GM12892 (cell line): ENCODE results near the gene GALNT10.

Experiments
- POLR2A ChIP-seq: IDR thresholded peaks from 2 replicates; pipeline ENCODE4 v1.6.1; 2011; ENCODE audit warnings: low read depth, low read length, control low read depth
- POLR2AphosphoS5 ChIP-seq: IDR thresholded peaks from 2 replicates; pipeline ENCODE4 v1.6.1; 2011; ENCODE audit warnings: low read depth, low read length, control low read depth
- TAF1 ChIP-seq: IDR thresholded peaks from 2 replicates; pipeline ENCODE4 v1.6.1; 2011; ENCODE audit warnings: low read depth, mild to moderate bottlenecking, control low read depth, low read length, borderline replicate concordance

- TF ChIP-seq POLR2A (no peak), POLR2AphosphoS5 (no peak), TAF1 (no peak)
These were observed 124.7 kb downstream of the GALNT10 start for GRCh38 chr5:154315196-154315595.
